HL-60 (cell line): Measurements from ENCODE around the gene ESR2.

Source experiments
- DNase-seq, 2 experiments: peaks; one replicate each; pipeline ENCODE4 v3.0.0-alpha.2; 2010 to 2020; ENCODE audit warnings: low read depth in 1 of 2, low spot score in 1 of 2
- H3K27ac ChIP-seq: fragments of 250-450 bp; sonication (Bioruptor Pico); replicated peaks from 2 replicates; pipeline ENCODE4 v1.5.1; 2020; ENCODE audit warnings: mild to moderate bottlenecking, moderate library complexity
- H3K27me3 ChIP-seq: fragments of 250-450 bp; sonication (Bioruptor Pico); 2 replicates; pipeline ENCODE4 v1.5.1; 2021; ENCODE audit warnings: mild to moderate bottlenecking, moderate library complexity; ENCODE audit not compliant: insufficient read depth, poor library complexity, severe bottlenecking
- H3K4me3 ChIP-seq: replicated peaks from 2 replicates; pipeline ENCODE4 v1.5.1; 2011; ENCODE audit warnings: mild to moderate bottlenecking, control low read depth, low read length; ENCODE audit not compliant: insufficient read depth
- CTCF ChIP-seq: IDR thresholded peaks from one replicate; pipeline ENCODE4 v1.5.1; 2011; ENCODE audit warnings: low read length, control low read depth, inconsistent platforms; ENCODE audit not compliant: insufficient read depth
- GABPA ChIP-seq: IDR thresholded peaks from 2 replicates; pipeline ENCODE4 v1.6.1; 2012; ENCODE audit warnings: low read depth
- POLR2AphosphoS5 ChIP-seq: IDR thresholded peaks from 2 replicates; pipeline ENCODE4 v1.6.1; 2012; ENCODE audit warnings: low read depth
- REST ChIP-seq: IDR thresholded peaks from 2 replicates; pipeline ENCODE4 v1.6.1; 2012; ENCODE audit warnings: low read depth; ENCODE audit not compliant: insufficient replicate concordance
- SPI1 ChIP-seq: IDR thresholded peaks from 2 replicates; pipeline ENCODE4 v1.6.1; 2012; ENCODE audit warnings: low read depth, mild to moderate bottlenecking, borderline replicate concordance

Gene ESR2

GRCh38 chr14:64232944-64233343, 61.2 kb downstream of the ESR2 start:
- Histone ChIP-seq H3K27me3 (no peaks in the 10 kb centered on the region), H3K4me3 (no peak overlapping the region), H3K27ac (no peak overlapping the region)
- no peak for TF ChIP-seq REST
- TF ChIP-seq GABPA, result no peak
- TF ChIP-seq CTCF, result no peak
- no peak for TF ChIP-seq SPI1
- TF ChIP-seq POLR2AphosphoS5, result no peak
- DNase-seq, result no peak

GRCh38 chr14:64232095-64232838, 61.9 kb downstream of the ESR2 start:
- H3K27me3 ChIP-seq, result no peaks in the 10 kb centered on the region
- H3K4me3 ChIP-seq, result no peak overlapping the region
- H3K27ac ChIP-seq, result no peak overlapping the region
- TF ChIP-seq REST (no peak), SPI1 (no peak), CTCF (no peak), GABPA (no peak), POLR2AphosphoS5 (no peak)
- no peak for DNase-seq

GRCh38 chr14:64229489-64229888, 64.7 kb downstream of the ESR2 start:
- DNase-seq, result no peak
- TF ChIP-seq SPI1 (no peak), GABPA (no peak), POLR2AphosphoS5 (no peak), REST (no peak), CTCF (no peak)
- Histone ChIP-seq H3K27ac (no peak overlapping the region), H3K4me3 (no peak overlapping the region), H3K27me3 (no peaks in the 10 kb centered on the region)
